Right hindlimb (tissue), 1 donor: Measurements from ENCODE around the gene FNBP1.
"Not testable (repeated sequence)": the region's sequence is repeated elsewhere in the genome, so short reads cannot be mapped to it uniquely, and the experiment has no call there.

ENCODE experiments used
- DNase-seq: peaks from one replicate; pipeline ENCODE4 v3.0.0-alpha.2; 2018

Gene FNBP1

GRCh38 chr9:129910628-129911567, 132.1 kb downstream of the FNBP1 start:
- DNase-seq: no peak

DNA sequence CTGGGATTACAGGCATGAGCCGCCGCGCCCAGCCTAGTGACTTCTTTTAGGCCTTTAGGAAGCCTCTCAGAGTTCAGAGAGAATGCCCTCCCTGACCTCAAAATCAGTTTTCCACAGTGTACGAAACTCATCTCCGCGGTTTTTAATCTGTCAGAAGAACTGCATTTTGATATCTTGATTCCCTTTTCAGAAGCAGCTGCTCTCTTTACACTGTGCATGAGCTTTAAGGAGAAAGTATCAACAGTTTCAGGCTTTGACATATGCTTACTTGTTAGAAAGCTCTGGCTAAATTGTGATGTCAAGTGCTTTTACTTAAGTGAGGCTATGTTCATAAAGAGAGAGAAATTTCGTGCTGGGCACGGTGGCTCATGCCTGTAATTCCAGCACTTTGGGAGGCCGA, 133.1 kb downstream of the FNBP1 start:
- DNase-seq: no peak

GRCh38 chr9:129908906-129909305, 134.1 kb downstream of the FNBP1 start:
- DNase-seq: no peak

DNA sequence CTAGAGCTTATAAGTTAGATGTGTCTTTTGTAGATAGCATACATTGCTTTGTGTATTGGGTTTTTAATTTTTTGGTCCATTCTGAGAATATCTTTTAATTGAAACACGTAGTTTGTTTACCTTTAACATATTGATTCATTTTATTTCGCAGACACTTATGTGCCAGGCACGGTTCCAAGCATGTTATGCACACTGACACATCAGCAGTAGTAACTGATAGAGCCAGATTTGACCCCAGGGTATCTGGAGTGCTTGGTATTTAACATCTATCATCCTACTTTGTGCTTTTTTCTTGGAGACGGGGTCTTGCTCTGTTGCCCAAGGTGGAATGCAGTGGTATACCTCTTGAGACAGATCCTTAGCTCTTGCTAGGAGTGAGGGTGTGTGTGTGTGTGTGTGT, 135.8 kb downstream of the FNBP1 start:
- DNase-seq: no peak

DNA sequence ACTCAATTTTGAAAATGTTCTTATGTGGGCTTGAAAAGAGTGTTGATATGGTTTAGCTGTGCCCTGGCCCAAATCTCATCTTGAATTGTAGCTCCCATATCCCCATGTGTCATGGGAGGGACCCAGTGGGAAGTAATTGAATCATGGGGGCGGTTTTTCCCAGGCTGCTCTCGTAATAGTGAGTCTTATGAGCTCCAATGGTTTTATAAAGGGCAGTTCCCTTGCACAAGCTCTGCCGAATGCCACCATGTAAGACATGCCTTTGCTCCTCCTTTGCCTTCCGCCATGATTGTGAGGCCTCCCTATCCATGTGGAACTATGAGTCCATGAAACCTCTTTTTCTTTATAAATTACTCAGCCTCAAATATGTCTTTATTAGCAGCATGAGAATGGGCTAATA, 136.7 kb downstream of the FNBP1 start:
- no peak for DNase-seq

DNA sequence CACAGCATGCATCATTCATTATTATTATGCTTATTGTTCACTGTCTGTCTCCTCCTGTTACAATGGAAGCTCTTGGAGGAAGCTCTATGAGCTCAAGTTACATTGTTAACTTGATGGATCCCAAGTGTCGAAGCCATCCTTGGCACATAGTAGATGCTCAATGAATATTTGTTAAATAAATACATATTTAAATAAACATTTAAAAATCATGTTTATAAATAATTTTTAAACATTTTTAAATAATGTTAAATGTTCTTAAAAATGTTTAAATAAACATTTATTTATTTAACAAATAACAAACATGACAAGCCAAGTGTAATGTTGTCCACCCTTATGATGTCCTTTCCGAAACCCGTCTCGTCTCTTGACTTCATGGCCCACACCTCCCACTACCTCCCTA, 138.3 kb downstream of the FNBP1 start:
- DNase-seq: no peak

DNA sequence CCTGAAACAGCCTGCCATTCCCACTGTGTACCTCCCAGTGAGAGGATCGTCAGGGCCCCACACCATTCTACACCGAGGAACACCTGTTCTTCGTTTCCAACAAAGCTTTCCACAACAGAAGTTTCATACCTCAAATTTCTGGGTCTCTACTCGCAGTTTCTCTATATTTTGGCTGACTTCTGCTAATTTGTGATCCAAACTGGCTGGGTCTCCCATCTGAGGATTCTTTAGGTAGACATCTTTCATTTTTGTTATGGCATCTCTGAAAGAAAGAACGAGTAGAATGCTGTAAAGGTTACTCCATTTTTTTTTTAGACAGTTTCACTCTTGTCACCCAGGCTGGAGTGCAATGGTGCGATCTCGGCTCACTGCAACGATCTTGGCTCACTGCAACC, 140.3 kb downstream of the FNBP1 start:
- no peak for DNase-seq

DNA sequence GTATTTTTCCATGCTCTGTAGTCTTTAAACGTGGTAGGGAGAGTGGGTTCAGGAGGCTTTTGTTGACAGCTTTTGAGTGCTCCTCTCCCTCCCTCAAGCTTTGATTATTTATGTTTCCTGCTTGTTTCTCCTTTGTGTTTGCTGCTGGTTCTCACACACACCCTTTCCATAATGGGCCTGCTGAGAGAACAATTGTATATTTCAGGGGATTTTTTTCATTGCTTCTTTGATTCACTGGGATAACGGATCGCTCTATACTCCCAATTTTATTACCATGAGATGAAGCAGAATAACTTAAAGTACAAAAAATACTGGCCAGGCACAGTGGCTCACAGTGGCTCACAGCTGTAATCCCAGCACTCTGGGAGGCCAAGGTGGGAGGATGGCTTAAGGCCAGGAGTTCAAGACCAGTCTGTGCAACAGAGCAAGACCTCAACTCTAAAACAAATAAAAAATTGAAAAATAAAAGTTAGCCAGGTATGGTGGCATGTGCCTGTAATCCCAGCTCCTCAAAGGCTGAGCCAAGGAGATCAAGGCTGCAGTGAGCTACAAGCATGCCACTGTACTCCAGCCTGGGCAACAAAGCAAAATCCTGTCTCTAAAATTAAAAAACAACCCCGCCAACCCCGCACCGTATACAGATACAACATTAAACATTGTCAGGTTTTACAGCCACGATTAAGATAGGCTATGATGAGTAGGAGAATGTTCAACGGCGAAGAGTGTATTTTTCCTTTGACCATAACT, 140.8 kb downstream of the FNBP1 start:
- no peak for DNase-seq

DNA sequence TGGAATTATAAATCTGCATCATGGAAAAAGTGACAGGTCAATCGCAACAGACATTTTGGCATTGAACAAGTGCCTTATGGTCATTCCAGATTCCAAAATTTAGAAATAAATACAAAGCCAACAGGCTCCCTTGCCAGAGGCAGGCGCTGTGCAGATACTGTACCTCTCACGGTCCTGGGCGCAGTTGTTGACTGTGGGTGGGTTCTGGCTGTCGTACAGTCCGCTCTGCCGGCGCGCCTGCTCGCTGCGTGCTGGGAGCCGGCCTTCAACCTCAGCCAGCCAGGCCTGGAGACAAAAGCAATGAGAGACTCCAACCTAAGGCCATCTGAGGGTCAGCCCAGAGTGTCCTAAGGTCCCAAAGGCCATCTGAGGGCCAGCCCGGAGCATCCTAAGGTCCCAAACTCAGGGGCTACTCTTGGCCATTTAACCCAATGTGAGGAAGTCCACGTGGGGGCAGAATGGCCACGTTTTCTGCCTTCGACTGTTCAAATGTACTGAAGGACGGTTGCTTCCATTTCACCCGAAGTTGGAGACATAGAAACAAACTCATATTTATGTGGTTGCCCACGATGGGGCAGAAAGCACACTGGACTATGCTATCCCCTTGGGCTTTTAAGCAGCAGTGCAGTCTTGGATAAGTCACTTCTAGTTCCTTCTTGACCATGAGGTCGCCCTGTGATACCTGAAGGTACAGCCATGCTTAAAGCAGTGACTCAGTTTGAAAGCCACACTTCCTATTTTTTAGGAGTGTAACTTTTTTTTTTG, 142.5 kb downstream of the FNBP1 start:
- DNase-seq: no peak

DNA sequence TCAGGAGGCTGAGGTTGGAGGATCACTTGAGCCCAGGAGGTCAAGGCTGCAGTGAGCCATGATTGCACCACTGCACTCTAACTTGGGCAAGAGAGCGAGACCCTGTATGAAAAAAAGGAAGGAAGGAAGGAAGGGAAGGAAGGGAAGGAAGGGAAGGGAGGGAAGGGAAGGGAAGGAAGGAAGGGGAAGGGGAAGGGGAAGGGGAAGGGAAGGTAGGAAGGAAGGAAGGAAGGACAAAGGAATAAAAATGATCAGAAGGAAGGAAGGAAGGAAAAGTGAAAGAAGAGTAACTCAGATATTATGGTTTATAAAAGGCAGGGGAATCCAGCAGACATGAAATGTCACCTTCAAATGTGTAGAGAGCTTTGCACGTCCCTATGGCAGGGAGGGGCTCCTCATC, 143.4 kb downstream of the FNBP1 start:
- no peak for DNase-seq

- no peak for DNase-seq
Observed at GRCh38 chr9:129898185-129898584, 144.8 kb downstream of the FNBP1 start.

GRCh38 chr9:129897263-129897662, 145.7 kb downstream of the FNBP1 start:
- no peak for DNase-seq

DNA sequence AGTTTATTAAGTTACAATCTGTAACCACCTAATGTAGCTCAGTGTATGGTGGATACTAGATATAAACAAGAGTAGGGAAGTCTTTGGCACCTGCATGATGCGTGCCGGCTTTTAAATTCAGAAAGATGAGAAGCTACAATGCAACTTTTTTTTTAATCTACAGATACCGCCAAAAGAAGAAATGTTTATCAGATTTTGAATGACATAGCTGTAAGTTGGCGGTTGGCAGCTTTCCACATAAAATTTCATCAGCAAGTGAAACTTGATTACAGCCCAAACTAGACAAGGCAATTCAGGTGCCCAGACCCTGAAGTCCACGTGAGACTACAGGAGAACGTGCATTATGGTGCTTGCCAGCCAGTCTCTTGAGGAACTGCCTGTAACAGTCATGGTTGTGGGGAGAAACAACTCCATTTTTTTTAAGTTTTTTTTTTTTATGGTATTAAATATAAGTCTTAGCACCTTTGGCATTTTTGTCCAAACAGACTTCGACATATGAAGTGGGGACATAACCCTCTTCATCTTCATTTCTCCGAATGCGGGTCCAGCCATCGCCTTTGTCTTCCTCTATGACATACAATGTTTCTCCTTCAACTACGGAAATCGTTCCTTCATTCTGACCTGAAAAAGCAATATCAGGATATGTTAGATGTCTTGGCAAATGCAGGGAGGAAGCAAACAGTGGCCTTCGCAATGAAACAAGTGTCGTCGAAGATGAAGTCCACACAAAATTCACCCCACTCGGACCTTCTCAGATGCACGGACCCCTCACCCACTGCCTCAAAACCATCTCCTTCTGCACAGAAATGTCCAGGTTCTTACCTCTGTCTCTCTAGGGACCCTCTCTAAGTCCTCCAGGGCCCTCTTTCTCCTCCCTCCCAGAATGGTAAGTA, 147.4 kb downstream of the FNBP1 start:
- no peak for DNase-seq

- no peak for DNase-seq
Observed at GRCh38 chr9:129894120-129894823, 148.7 kb downstream of the FNBP1 start.

DNA sequence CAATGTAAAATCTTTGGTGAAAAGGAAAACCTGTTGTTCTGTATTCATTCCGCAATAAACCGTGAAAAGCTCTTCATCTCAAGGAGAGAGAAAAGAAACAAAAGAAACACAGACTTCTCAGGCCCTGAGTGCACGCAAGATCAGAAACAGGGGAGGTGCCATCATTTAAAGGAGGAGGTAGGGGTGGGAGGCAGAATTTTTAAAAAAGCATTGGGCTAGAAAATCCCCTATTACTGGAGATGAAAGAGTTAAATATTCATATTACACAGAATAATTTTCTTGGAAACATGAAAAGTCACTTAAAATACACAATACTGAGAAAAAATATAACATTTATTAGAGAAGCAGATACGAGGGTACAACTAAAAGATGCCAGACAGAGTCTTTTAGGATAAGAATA, 151.4 kb downstream of the FNBP1 start:
- DNase-seq: no peak

GRCh38 chr9:129890718-129891299, 152.2 kb downstream of the FNBP1 start:
- not testable (repeated sequence) for DNase-seq

DNA sequence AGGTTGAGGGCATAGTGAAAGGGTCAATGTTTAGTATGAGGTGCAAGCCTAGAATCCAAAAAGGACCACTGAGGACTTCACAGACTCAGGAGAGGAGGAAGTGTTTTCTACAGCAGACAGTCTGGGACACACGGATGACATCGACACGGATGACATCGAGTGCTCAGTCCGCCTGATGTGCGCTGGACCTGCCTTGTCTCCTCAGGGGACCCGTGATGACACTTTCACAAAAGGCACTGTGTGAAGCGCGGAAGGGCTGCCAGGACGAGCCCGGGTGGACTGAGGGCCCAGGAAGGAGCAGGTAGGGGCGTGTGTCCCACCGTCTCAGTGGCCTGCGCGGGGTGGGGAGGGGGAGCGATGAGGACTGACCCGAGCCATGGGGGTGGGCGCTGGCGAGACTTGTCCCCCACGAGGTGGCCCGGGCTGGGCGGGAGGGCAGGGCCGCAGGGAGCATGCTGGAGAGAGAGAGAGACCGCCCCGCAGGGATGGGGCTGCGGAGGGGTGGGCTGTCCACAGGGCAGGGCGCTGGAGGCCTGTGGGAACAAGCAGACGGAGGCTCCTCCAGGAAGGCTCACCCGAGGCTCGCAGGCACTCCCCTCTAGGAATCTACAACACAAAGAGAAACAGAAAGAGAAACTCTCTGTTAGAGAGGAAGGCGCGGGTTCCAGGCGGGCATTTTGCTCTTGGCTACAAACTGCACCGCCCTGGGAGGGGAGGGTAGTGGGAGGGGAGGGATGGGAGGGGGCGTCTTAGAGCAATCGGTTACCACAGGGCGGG, 152.9 kb downstream of the FNBP1 start:
- peak; percentile 23 for DNase-seq

GRCh38 chr9:129889122-129889940, 153.7 kb downstream of the FNBP1 start:
- no peak for DNase-seq
